Left renal cortex interstitium (tissue), 4 donors: ENCODE results near the gene CRABP1. TPM values are rescaled to one million over a fixed set of nuclear protein-coding genes. Genes with fewer than 3 reads are reported as not detected.
"Not testable (repeated sequence)": the region's sequence is repeated elsewhere in the genome, so short reads cannot be mapped to it uniquely, and the experiment has no call there.

ENCODE experiments used
- DNase-seq, 4 donors: peaks; one replicate each; pipeline ENCODE4 v3.0.0-alpha.2; 2013; ENCODE audit warnings: low read depth in 4 of 4, low spot score in 2 of 4, missing footprints in 1 of 4
- polyA plus RNA-seq, 4 donors: library from polyadenylated mRNA; unstranded; fragments of 120-200 nt; gene quantifications; one replicate each; pipeline ENCODE4 v1.2.1, GENCODE V29; 2013; ENCODE audit not compliant: insufficient read length in 4 of 4

CRABP1 gene
- polyA plus RNA-seq, 4 donors = 49.0 to 73.4 (median 64.6) TPM

DNA sequence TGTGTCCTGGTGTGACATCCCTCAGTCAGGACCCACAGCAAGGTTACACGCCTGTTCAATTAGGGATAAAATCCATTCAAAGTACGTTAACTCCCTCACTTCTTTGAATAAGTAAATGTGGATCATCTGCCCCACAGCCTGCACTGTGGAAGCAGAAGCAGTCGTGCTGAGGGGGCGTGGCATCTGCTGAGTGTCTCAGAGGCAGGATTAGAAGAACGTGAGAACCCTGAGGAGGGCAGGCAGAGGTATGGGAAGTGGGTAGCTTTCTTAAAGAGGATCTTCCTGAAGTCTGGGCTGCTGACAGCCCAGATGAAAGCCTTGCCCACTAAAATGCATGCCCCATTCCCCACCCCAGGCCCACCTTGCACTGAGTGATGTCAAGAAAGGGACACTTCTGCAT, 28.5 kb downstream of the CRABP1 start:
- DNase-seq = no peak

DNA sequence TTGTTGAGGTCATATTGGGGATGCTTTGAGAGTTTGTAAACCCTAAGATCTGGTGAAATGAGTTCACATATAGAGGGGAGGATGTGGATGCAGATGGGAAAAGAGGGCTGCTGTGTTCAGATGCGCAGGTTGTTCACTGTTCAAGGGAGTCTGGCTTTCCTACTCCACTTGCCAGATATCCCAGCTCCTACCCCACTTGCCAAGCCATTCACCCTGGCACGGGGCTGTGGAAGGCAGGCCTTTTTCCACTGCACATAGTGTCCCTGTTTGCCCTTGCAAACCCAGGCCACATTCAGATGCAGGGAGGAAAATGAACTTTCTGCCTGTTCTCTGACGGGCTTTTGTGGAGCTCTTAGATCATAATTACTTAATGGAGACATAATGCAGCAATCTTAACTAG, 29.0 kb downstream of the CRABP1 start:
- DNase-seq = no peak

DNA sequence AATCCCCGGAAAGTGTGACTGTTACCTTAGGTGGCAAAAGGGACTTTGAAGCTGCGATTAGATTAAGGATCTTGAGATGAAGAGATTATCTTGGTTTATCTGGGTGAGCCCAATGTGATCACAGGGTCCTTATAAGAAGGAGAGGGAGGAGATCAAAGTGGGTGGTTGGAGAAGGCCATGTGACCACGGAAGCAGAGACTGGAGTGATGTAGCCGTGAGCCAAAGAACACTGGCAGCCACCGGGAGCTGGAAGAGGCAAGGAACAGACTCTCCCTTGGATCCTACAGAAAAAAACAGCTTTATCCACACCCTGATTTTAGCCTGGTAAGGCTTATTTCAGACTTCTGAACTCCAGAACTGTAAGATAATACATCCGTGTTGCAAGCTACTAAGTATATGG, 29.9 kb downstream of the CRABP1 start:
- DNase-seq = no peak

DNA sequence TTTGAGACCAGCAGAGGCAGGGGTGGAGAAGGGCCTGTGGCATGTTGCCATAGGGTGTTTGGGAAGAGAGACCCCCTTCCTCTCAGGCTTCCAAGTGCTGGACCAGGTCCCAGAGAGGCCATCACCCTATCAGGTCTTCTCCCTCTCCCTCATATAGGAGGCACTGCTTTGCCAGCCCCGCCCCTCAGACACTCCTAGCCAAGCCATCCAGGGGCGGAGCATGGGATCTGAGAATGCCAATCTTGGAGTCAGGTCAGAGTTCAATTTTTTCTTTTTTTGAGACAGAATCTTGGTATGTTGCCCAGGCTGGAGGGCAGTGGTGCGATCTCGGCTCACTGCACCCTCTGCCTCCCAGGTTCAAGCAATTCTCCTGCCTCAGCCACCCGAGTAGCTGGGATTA, 32.7 kb downstream of the CRABP1 start:
- DNase-seq = no peak

DNA sequence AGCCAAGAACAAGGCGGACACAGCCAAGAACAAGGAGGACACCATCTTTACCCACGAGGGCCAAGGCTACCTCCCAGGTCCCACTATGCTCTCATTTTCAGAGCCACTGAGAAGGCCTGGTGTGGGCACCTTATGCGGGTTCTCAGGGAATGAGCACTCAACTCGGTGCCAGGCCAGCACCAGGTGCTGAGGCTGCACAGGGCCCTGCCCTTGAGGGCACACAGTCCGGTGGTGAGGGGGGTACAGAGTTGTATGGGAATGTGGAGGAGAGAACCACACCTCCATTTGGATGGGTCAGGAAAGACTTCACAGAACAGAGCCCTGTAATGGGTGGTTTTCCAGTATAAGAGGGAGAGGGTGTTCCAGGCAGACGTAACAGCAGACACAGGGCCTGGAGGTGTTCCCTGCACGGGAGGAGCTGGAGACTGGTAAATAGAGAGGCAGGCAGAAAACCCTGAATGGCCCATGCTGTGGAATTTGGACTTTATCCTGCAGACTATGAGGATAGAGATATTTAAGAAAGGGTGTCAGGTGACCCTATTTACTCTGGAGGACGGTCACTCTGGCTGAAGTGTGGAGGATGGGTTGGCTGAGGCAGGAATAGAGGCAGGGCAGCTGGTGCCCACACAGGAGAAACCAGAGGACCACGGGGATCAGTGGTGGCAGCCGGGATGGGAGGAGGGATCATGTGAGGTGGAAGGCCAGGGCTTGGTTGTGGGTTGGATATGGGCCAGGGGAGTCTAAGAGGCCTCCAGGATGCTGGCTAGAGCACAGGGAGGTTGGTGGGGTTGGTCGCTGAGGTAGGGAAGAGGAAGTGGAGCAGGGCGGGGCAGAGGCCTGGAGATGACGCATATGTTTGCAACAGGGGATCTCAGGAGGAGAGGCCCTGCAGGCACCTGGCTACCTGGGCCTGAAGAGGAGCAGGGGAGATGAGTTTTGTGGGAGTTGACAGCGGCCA, 34.6 kb downstream of the CRABP1 start:
- DNase-seq = no peak

DNA sequence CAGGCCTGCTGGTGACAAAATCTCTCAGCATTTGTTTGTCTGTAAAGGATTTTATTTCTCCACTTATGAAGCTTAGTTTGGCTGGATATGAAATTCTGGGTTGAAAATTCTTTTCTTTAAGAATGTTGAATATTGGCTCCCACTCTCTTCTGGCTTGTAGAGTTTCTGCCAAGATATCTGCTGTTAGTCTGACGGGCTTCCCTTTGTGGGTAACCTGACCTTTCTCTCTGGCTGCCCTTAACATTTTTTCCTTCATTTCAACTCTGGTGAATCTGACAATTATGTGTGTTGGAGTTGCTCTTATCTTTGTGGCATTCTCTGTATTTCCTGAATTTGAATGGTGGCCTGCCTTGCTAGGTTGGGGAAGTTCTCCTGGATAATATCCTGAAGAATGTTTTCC, 40.0 kb downstream of the CRABP1 start:
- not testable (repeated sequence) for DNase-seq

DNA sequence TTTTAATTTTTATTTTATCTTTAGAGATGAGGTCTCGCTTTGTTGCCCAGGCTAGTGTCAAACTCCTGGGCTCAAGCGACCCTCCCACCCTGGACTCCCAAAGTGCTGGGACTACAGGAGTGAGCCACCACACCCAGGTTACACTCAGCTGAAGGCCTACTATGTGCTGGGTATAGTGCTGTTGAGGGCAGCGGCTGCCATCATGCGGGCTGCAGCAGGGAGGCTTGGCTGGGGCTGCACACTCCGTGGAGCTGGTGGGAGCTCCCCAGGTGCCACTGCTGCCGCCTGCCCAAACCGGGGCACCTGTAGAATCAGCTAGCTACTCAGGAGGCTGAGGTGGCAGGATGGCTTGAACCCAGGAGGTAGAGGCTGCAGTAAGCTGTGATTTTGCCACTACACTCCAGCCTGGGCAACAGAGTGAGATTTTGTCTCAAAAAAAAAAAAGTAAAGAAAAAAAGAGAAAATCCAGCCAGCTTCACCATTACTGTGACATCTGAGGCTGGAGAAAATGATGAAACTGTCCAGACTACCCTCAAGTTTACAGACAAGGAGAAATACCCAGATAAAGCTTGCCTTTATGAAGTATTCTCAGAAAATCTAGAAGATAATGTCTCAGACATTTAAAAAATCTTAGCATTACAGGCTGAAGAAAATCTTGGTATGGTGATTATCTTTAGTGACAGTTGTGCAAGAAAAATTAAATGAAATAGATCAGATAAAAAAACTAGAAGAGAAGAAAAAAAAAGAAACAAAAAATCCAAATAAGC, 42.1 kb downstream of the CRABP1 start:
- DNase-seq = no peak

DNA sequence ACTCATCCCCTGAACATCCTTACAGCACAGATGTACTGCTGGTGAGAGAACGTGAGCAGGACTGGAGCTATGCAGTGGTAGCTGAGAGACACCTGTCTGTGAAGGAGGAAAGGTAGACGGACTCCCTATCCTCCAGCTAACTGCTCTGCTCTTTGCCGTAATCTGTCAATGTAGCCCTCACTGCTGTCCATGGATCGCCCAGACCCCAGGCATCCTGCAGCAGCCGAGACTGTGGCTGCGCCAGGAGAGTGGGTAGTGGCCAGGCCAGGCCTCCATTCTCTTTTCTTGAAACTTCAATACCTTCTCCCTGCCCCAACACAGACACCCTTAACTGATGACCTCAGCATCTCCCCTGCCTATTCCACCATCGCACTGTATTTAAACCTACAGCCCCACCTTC, 44.5 kb downstream of the CRABP1 start:
- no peak for DNase-seq

DNA sequence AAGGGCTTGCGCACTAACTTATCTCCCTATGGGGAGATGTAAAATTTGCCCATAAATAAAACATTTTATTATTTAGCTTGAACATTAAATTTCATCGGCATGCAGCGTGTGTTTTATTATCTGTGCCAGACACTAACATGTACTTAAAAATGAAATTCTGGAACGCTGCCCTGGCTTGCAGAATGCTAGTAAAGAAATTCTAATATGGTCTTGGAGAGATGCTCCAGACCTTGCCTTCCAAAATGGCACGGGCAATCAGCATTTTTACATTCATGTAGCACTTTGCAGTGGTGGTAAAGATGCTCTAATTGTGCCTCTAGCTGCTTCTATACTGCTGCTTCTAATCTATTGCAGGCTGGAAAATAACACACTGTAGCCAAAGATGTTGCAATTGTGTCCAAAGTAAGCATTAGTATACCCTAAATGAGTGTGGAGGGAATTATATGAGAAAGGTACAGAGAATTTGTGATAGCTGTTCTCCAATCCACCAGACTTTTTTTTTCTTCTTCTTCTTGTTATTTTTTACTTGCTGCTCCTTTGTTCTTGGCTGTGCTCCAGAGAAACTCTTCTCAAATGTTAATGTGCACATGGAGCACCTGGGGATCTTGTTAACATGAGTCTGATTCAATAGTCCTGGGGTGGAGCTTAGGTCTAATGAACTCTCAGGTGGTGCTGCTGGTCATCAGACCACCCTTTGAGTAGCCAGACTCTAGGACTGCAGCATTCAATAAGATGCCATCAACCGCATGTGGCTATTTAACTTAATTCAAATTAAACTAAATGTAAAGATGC, 47.3 kb downstream of the CRABP1 start:
- no peak for DNase-seq

DNA sequence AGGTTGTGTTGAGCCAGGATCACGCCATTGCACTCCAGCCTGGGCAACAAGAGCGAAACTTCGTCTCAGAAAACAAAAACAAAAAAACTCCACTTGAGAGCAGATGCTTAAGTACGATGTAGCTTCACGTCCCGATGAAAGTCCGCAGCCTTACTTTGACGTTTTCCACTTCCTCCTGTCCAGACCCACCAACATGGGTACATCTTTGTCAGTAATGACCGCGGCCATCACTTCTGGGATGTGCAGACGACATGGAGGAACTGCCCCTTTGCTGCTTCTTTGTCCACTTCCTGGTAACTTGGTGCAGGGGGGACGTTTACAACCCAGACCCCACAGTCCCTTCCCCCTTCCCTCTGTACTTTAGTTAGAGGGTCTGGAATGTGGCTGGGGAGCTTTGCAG, 48.7 kb downstream of the CRABP1 start:
- no peak for DNase-seq

DNA sequence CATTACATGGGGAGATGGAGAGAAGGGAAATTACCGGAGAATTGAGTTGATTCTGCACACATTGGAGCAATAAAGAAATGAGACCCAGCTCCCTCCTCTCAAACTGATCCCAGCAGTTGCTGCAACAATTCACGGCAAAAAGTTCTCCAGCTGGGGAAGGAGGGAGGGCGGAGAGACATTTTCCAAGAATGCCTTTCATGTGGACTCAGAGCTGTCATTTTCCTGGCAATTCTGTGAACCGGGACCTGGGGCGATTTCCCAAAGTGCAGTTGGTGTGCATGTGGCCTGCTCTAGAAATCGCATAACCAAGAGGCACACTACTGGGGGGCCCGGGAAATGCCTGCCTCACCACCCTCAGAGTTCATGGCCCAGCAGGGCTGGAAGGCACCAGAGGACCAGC, 49.2 kb downstream of the CRABP1 start:
- DNase-seq = peak in 1 of 4 donors; percentile 41

DNA sequence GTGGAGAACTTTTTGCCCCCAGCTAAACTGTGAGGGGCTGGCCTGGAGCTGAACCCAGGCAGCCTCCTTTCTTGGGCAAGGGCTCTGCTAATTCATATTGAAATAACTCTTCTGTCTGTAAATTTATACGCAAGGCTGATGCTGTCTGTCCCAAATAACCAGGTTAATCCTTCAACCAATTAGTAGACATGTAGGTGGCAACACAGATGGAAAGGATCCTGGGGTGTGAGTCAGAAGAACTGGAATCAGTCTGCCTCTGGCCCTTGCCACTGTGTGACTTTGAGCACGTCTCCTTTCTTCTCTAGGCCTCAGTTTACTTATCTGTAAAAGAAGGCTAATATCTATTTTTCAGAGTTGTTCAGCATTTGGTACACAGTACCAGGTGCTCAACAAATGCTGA, 49.6 kb downstream of the CRABP1 start:
- DNase-seq = no peak

DNA sequence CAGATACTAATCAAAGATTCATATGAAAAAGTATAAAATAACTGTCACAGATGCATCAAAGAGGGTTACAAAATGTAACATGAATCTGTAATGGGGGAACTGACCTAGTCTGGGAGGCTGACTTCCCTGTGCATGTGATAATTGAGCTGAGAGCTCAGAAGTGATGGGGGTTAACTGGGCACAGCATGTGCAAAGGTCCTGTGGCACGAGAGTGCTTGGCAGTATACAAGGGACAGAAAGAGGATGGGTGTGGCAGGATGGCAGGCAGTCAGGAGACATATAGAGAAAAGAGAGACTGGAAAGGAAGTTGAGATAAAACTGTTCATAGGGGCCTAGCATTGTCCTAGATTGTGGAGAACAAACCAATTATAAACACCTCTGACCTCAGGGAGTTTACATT, 50.1 kb downstream of the CRABP1 start:
- no peak for DNase-seq

DNA sequence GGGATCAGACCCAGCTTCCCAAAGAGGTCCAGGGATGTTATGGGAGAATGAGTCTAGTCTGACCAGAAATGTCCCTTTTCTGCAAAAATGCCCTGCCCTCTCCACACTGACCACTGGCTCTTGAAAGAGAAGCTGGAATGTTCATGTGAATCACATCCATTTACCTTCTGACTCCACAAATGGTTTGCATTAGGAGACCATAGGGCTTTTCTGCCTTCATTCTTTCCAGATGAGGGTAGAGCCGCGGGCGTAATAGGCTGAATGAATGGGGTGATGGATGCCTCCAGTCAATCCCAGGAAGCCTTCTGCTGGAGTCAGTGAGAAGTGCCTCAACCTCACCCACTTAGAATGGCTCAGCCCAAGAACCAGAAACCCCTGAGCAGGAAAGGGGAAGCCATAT, 50.7 kb downstream of the CRABP1 start:
- DNase-seq = no peak

DNA sequence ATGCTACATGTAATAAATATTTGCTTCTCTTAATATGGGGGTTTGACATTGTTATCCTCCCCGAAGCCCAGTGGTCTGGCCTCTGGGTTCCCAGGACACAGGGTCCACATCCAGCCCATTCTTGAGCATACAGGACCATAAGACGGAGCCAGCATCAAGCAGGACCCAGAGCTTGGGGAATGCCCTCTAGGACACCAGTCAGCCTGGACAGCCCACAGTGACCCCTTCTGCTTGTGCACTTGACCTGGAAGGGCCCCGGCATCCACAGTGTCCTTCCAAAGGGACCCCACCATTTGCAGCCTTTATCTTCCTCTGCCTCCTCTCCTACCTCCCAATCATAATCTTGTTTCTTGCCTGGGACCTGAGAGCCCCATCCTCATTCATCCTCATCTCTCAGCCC, 51.6 kb downstream of the CRABP1 start:
- no peak for DNase-seq

DNA sequence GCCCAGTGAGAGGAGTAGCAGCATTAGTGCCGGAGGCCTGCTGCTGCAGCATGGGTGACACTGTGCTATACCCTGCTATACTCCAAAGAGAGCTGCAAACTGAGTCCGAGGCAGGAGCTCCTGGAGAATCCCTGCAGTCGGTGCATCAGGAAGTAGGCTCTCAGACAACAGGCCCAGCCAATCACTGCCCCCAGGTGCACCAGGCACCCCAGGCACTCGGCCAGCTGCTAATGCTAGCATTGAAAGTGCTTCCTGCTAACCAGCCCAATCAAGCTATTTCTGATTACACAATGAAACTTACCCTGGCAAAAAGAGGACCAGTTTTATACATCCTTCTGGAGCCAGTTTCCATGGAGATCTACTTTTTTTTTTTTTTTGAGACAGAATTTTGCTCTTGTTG, 52.3 kb downstream of the CRABP1 start:
- no peak for DNase-seq

DNA sequence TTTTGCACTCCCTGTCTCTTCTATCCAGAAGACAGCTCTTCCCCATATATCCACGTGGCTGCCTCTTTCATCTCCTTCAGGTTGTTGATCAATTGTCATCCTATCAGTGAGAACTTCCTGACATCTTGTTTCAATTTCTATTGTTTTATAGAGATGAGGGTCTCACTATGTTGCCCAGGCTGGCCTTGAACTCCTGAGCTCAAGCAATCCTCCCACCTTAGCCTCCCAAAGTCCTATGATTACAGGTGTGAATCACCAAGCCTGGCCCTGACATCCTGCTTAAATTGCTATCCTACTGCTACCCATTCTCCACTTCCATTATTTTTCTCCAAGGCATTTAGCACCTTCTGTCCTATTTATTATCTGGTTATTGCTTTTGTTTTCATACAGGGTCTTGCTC, 53.0 kb downstream of the CRABP1 start:
- DNase-seq = no peak

DNA sequence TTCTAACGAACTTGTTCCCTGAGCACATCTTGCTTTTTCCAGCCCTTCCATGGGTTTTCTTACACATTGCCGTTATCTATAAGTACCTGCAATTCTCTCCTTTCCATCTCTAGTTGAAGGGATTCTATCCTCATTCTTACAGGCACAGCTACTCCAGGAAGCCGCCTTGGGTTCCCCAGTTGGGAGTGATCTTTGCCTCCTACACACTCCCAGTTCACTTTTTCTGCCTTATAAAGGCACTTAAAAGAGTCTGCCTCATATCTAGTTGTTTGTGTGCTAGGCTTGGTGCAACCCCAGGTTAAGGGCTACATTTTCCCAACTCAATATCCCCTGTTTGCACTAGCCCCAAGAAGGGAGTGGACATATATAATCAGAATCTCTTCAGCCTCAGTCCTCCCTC, 53.9 kb downstream of the CRABP1 start:
- no peak for DNase-seq

DNA sequence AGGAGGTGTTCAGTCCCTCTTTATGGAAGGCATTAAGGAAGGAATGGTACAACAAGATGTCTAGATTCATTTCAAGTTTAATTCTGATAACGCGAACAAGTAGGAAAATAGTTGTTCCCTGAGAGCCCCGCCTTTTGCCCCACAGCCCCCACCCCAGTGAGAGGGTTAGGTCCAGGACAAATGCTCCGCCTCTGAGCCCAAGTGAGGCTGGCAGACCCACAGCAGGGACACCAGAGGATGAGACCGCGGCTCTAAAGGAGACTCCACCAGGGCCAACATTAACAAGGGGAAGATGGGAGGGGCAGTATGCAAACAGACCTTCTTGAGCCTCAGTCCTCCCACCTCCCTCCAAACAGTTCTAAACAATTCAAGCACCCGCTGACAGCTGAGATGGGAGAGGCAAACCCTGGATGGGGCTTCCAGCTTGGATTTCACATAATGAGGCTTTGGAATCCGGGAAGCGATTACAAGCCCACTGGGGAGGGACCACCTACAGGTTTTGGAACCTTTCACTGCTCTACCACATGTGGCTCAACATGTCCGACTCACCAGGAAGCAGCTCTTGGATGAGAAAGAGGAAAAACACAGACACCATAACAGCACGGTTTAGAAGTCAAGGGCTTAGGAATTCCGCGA, 54.9 kb downstream of the CRABP1 start:
- no peak for DNase-seq

DNA sequence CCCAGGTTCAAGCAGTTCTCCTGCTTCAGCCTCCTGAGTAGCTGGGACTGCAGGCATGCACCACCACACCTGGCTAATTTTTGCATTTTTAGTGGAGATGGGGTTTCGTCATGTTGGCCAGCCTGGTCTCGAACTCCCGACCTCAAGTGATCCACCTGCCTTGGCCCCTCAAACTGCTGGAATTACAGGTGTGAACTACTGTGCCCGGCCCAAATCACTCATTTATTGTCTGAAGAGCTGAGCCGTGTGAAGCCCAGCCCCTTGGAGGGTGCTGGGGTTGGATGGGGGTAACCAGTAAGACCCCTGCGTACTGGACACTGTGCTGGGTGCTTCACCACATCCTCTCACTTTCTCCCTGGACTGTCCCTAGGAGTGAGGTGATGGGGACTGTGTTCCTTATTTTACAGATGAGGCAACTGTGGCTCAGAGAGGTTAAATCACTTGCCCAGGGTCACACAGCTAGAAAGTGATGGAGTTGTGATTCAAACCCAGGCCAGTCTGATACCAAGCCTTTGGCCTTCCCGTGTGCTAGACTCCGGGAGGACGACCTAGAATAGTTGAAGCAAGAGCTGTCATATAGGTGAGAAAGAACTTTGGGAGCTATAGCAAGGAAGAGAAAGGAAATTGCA, 56.1 kb downstream of the CRABP1 start:
- no peak for DNase-seq
